Prostate gland (tissue), 2 donors: Measurements from ENCODE around the gene DNMT1.

Experiments used
- CTCF ChIP-seq, 4 experiments: fragments of 200-600 bp in 2 of 4; fragments of 450-650 bp in 2 of 4; sonication (generic) in 2 of 4; IDR thresholded peaks; 1 replicate in 3 of 4; 2 replicates in 1 of 4; pipeline ENCODE4 v1.5.1; 2016 to 2019; ENCODE audit warnings: antibody characterized with exemption in 4 of 4, mild to moderate bottlenecking in 2 of 4, moderate library complexity in 2 of 4
- POLR2A ChIP-seq: fragments of 450-650 bp; IDR thresholded peaks from one replicate; pipeline ENCODE4 v1.6.1; 2016; ENCODE audit warnings: antibody characterized with exemption, mild to moderate bottlenecking
- POLR2AphosphoS5 ChIP-seq: sonication (generic); formaldehyde crosslinking; IDR thresholded peaks from one replicate; pipeline ENCODE4 v1.6.1; 2017; ENCODE audit warnings: antibody characterized with exemption

- no peak for TF ChIP-seq CTCF (IDR thresholded peaks at IDR 0.05)
- TF ChIP-seq POLR2A, result no peak
- TF ChIP-seq POLR2AphosphoS5, result no peak
Observed at GRCh38 chr19:10136936-10137335, 57.8 kb downstream of the DNMT1 start.
